ENCODE data around the gene LRRN4CL. TPM values are rescaled to one million over a fixed set of nuclear protein-coding genes. Genes with fewer than 3 reads are reported as not detected.

The LRRN4CL gene
- total RNA-seq, 1 donor from 2014 or later = 0.13 TPM

DNA sequence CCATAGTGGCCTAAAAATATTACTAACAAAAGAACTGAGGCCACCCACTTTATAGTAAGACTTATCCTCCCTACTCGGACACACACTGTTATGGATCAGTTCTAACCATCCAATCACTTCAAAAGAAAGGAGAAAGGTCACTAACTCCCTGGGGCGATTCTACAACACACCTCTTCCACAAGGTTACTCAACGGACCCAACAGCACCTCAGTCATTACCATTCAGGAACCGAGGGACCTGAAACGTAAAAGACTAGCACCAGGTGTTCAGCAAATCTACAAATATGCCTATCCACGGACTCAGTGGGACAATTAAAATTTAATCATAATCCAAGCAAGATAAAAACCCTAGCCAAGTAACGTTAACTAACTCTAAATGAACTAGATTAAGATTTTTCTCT lies 36.3 kb upstream of the LRRN4CL start:
- TF ChIP-seq, protein P1, sequence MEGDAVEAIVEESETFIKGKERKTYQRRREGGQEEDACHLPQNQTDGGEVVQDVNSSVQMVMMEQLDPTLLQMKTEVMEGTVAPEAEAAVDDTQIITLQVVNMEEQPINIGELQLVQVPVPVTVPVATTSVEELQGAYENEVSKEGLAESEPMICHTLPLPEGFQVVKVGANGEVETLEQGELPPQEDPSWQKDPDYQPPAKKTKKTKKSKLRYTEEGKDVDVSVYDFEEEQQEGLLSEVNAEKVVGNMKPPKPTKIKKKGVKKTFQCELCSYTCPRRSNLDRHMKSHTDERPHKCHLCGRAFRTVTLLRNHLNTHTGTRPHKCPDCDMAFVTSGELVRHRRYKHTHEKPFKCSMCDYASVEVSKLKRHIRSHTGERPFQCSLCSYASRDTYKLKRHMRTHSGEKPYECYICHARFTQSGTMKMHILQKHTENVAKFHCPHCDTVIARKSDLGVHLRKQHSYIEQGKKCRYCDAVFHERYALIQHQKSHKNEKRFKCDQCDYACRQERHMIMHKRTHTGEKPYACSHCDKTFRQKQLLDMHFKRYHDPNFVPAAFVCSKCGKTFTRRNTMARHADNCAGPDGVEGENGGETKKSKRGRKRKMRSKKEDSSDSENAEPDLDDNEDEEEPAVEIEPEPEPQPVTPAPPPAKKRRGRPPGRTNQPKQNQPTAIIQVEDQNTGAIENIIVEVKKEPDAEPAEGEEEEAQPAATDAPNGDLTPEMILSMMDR (IDR thresholded peaks at IDR 0.05) = no peak
- H3K4me3 Mint-ChIP-seq = peak overlapping the region; percentile 98
- no peaks in the 10 kb centered on the region for H3K9me3 Mint-ChIP-seq
- ATAC-seq (ENCODE audit: low read depth) (no peak), DNase-seq (no peak)
- no peaks in the 10 kb centered on the region for H3K27me3 Mint-ChIP-seq
- peaks cover 78% of the 10 kb centered on the region for H3K36me3 Mint-ChIP-seq (ENCODE audit: low read depth)
- peak overlapping the region; percentile 74 for H3K27ac Mint-ChIP-seq
- ChIA-PET CTCF (interaction anchor here (1.5 kb wide), 1 partner anchor 134 kb away, joined by 3 read pairs; no protein-coding TSS in a partner anchor), POLR2A (interaction anchor here (0.5 to 8.9 kb wide), 13 partner anchors 10 to 156 kb away, joined by 4 to 193 read pairs (median 64); partner anchors contain the start of genes BSCL2, C11orf98, CSKMT and GNG3)
- peaks cover 53% of the 10 kb centered on the region for H3K4me1 Mint-ChIP-seq
- intact Hi-C loops (cut with micrococcal nuclease) = loop anchor here (2.0 kb wide), 2 partner anchors 73 to 137 kb away; partner anchors contain the start of gene INTS5

DNA sequence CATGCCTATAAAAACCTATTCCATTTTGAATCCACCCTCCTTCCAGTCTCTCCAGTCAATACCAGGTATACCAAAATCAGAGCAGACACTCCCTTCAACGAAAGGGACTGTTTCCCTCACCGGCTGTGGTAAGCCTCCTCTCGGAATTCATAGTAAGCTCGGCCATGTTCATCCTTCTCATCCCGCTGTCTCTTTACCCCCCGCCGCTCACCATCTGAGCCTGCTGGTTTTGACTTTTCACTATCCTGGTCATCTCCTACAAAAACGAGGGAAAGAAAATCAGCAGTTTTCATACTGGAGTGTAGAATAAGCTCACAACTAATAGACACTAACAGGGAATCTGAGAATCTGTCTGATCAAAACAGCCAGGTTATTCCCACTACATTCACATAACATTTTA lies 34.8 kb upstream of the LRRN4CL start:
- H3K27me3 Mint-ChIP-seq = no peaks in the 10 kb centered on the region
- H3K36me3 Mint-ChIP-seq (ENCODE audit: low read depth) = peaks cover 89% of the 10 kb centered on the region
- ChIA-PET CTCF (no interaction called here), POLR2A (interaction anchor here (0.6 to 8.9 kb wide), 6 partner anchors 10 to 117 kb away, joined by 3 to 188 read pairs (median 3); partner anchors contain the start of genes BSCL2, C11orf98, CSKMT and GANAB)
- DNase-seq (no peak), ATAC-seq (ENCODE audit: low read depth) (no peak)
- peak overlapping the region; percentile 98 for H3K4me3 Mint-ChIP-seq
- peak overlapping the region; percentile 46 for H3K27ac Mint-ChIP-seq
- peaks cover 44% of the 10 kb centered on the region for H3K4me1 Mint-ChIP-seq
- intact Hi-C loops (cut with micrococcal nuclease) = no loop called here
- no peaks in the 10 kb centered on the region for H3K9me3 Mint-ChIP-seq
- TF ChIP-seq, protein P1 (IDR thresholded peaks at IDR 0.05) = no peak

DNA sequence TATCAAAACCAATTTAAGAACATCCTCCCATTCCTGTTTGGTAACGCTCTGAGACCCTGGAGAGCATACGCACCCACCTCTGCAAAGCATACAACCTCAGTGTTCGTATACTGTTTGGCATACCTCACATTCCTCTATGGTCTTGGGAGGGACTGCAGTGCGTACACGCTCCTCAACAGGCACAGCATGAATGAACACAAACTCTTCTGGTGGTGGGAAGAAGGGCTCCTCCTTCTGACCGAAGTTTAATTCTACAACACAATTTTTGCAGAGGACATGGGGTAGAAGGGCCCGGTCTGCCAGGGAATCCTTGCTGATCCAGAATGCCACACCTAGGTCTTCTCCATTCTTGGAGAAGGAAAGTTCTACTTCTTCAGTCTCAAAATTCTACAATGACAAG lies 32.7 kb upstream of the LRRN4CL start:
- Mint-ChIP-seq H3K36me3 (ENCODE audit: low read depth) (peaks cover 93% of the 10 kb centered on the region), H3K27me3 (no peaks in the 10 kb centered on the region), H3K27ac (peak overlapping the region; percentile 35), H3K4me1 (peaks cover 36% of the 10 kb centered on the region), H3K9me3 (no peaks in the 10 kb centered on the region), H3K4me3 (no peak overlapping the region)
- intact Hi-C loops (cut with micrococcal nuclease) = no loop called here
- TF ChIP-seq, protein P1 (IDR thresholded peaks at IDR 0.05) = no peak
- POLR2A ChIA-PET = interaction anchor here (0.7 kb wide), 1 partner anchor 102 kb away, joined by 3 read pairs; no protein-coding TSS in a partner anchor
- no peak for ATAC-seq (ENCODE audit: low read depth)
- CTCF ChIA-PET = no interaction called here
- DNase-seq = no peak

DNA sequence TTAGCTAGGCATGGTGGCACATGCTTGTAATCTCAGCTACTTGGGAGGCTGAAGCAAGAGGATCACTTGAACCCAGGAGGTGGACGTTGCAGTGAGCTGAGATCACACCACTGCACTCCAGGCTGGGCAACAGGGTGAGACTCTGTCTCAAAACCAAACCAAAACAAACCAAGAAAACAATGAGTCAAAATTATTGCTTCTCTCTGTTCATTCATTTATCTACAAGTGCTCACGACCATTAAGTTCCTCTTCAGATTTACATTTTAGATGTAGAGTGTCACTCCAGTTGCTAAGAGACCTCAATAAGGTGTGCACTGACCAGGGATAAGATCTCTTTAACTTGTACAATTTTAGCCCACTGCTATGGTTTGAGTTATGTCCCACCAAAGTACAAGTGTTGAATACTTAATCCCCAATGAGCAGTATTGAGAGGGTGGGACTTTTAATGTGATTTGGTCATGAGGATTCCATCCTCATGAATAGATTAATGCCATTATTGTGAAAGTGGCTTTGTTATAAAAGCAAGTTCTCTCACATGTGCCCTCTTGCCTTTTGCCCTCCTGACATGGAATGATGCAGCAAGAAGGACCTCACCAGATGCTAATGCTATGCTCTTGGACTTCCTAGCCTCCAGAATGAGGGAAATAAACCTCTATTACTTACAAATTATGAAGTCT lies 30.1 kb upstream of the LRRN4CL start:
- CTCF ChIA-PET = no interaction called here

DNA sequence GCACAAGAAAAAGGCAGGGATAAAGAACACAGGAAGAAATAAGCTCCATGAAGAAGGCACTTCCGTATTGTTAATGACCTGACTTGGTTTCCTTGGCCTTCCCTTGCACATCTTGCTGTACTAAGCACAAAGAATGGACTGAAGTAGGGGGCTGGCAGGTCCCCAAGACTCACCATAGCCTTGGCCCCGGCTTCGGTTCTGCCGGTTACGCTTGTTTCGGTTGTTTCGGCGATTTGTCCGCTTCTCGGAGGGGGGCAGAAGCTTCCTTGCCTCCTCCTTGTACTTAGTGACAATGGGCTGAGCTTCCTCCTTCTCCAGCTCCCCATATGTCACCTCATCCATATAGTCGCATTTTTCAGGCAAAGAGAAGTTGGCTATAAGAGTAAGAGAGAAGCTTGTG lies 27.5 kb upstream of the LRRN4CL start:
- Mint-ChIP-seq H3K36me3 (ENCODE audit: low read depth) (peaks cover 94% of the 10 kb centered on the region), H3K27ac (no peak overlapping the region), H3K9me3 (no peaks in the 10 kb centered on the region), H3K4me3 (no peak overlapping the region), H3K27me3 (no peaks in the 10 kb centered on the region), H3K4me1 (peaks cover 20% of the 10 kb centered on the region)
- ChIA-PET POLR2A (interaction anchor here (1.8 kb wide), 1 partner anchor 10 kb away, joined by 6 read pairs; the partner anchor contains the start of gene HNRNPUL2), CTCF (no interaction called here)
- ATAC-seq (ENCODE audit: low read depth) (no peak), DNase-seq (no peak)
- intact Hi-C loops (cut with micrococcal nuclease) = no loop called here
- TF ChIP-seq, protein P1 (IDR thresholded peaks at IDR 0.05) = no peak

More for the DNA sequence above, 30.1 kb upstream of the LRRN4CL start:
- TF ChIP-seq, protein P1 (IDR thresholded peaks at IDR 0.05) = no peak
- peaks cover 98% of the 10 kb centered on the region for H3K36me3 Mint-ChIP-seq (ENCODE audit: low read depth)
- ATAC-seq (ENCODE audit: low read depth) (no peak), DNase-seq (no peak)
- POLR2A ChIA-PET = interaction anchor here (0.7 to 1.6 kb wide), 4 partner anchors 8 to 112 kb away, joined by 3 to 5 read pairs (median 4); partner anchors contain the start of genes GANAB, HNRNPUL2 and STX5
- no peaks in the 10 kb centered on the region for H3K9me3 Mint-ChIP-seq
- H3K27ac Mint-ChIP-seq = no peak overlapping the region
- H3K27me3 Mint-ChIP-seq = no peaks in the 10 kb centered on the region
- intact Hi-C loops (cut with micrococcal nuclease) = no loop called here
- H3K4me1 Mint-ChIP-seq = peaks cover 17% of the 10 kb centered on the region
- no peak overlapping the region for H3K4me3 Mint-ChIP-seq

Data from activated B cell treated with CpG ODN at 0.5 μM for 24 hours (primary cell).